GM19438 (cell line): ENCODE data around the gene DDIT3.

Experiments used
- ATAC-seq: cut with Tn5 transposase; IDR thresholded peaks from one replicate; pipeline ENCODE4 v1.9.1; 2021; ENCODE audit warnings: low read depth; ENCODE audit not compliant: unreplicated experiment

The DDIT3 gene

DNA sequence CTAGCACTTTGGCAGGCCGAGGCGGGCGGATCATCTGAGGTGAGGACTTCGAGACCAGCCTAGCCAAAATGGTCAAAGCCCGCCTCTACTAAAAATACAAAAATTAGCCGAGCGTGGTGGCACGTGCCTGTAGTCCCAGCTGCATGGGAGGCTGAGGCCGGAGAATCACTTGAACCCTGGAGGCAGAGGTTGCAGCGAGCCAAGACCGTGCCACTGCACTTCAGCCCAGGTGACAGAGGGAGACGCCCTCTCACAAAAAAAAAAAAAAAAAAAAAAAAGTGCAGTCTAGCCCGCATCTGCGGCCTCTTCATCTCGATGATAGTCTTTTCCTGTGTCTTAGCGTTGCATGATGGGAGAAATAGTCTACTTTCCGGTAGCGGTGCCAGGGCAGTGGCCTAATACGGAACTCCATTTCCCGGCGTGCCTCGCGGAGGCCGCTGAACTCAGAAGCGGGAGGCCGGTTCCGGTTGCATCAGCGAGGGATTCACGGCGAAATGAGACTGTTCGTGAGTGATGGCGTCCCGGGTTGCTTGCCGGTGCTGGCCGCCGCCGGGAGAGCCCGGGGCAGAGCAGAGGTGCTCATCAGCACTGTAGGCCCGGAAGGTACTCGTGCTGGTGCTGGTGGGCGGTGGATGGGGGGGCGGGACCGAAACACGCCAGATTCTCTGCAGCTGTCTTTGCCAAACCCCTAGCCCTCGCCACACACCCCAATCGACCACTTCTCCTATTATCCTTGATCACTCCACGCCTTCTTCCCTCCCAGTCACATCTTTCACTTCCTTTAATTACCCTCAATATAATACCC, 32.5 kb downstream of the DDIT3 start, which contains the start of gene MARS1:
MARS1 (plus strand) TSS at position 472 of the 805 bp plus-strand sequence; CDS start at position 495, 23 bp downstream.
- peak; percentile 97 for ATAC-seq

DNA sequence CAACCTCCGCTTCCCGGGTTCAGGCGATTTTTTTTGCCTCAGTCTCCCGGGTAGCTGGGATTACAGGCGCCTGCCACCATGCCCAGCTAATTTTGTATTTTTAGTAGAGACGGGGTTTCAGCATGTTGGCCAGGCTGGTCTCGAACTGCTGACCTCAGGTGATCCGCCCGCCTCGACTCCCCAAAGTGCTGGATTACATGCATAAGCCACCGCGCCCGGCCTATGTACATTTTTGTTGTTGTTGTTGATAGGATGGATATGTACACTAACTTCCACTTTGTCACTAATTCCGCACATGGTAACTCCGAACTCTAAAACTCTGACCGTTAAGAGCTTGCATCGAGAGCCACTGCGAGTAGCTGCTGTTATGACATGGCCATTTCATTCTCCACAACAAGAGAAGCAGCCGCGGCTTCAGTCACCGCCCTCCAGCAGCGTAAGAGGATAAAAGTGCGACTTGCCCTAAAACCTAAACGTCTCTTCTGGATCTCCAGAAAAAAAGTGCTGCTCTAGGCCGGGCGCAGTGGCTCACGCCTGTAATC, 33.2 kb downstream of the DDIT3 start:
- ATAC-seq = no peak

- no peak for ATAC-seq
These were observed 34.6 kb downstream of the DDIT3 start for GRCh38 chr12:57485695-57486094.

GRCh38 chr12:57483466-57483865, 36.8 kb downstream of the DDIT3 start:
- no peak for ATAC-seq

DNA sequence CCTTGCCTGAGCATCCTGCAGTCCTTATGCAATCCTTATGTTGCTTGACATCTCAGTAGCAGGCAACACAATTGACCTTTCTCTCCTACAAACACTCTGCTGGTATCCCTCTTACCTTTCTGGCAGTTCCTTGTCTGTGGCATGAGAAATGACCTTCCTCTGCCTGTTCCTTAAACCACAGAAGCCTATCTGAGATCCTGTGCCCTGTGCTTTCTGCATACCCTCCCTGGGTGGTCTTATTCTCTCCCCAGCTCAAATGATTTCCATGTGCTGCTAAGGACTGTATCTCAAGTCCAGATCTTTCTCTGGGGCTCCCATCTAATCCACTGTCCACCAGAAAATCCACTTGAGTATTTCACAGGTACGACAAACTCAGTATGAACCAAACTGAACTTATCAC, 38.6 kb downstream of the DDIT3 start:
- ATAC-seq = no peak

- ATAC-seq = peak; percentile 43
These were observed 40.8 kb downstream of the DDIT3 start, which contains the start of gene ARHGAP9 for GRCh38 chr12:57479376-57480115. ARHGAP9 (minus strand) TSS chr12:57479866; CDS start chr12:57479406, 460 bp downstream.

GRCh38 chr12:57479043-57479375, 41.3 kb downstream of the DDIT3 start:
- no peak for ATAC-seq

- no peak for ATAC-seq
These were observed 42.3 kb downstream of the DDIT3 start for GRCh38 chr12:57477710-57478681.

GRCh38 chr12:57476993-57477709, 43.2 kb downstream of the DDIT3 start:
- no peak for ATAC-seq

DNA sequence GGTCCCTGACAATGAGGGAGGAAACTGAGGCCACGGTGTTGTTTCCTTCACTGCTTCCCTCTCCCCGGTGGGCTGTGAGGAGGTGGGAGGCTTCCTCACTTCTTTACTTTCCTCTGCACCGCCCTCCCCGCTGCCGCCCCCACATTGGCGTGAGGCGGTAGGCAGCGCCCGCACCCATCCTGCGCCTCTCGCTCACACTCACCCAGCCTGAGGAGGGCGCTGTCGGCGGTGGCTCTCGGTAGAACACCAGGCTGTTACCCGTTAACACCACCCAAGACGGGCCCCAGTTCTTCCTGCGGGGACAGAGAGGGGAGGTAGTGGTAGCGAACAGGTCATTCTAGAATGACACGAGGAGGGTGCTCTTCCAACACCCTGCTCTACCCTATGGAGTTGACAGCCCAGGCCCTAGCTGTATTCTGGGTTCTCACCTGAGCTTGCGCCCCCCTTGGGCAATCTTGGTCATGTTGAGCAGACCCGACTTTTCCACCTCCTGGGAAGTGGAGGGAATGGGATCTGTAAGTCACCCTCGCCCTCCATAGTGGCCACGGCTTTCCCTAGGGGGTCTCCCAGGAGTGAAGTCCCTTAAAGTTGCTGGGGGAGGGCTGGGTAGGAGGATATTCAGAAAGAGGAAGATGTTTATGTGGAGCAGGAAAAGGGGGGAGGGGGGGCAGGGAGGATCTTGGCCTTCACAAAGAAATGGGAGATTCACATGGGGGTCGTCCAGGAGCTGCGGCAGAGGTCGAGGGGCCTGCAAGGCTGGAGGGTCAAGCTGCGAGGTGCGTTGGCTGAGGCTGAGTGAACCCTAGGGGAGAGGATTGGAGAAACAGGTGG, 43.9 kb downstream of the DDIT3 start:
- ATAC-seq = no peak

- no peak for ATAC-seq
These were observed 44.8 kb downstream of the DDIT3 start for GRCh38 chr12:57475271-57476161.

GRCh38 chr12:57474862-57475261, 45.5 kb downstream of the DDIT3 start:
- no peak for ATAC-seq

DNA sequence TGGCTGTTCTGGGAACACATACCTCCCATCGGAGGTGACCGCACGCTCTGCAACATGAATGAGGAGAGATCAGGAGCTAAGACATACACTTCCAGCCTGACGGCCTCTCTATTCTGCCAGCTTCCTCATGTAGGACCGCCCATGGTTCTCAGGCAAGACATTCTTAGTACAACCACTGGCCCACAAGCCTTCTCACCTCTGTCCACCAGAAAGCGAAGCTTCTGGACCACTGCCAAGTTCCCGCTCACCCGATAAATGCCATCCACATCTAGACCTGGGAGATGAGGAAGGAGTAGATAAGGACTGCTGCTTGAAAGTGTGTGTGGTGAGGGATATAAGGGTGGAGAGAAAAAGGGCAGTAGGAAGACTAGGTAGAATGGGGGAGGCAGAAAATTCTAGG, 45.9 kb downstream of the DDIT3 start:
- ATAC-seq = no peak

DNA sequence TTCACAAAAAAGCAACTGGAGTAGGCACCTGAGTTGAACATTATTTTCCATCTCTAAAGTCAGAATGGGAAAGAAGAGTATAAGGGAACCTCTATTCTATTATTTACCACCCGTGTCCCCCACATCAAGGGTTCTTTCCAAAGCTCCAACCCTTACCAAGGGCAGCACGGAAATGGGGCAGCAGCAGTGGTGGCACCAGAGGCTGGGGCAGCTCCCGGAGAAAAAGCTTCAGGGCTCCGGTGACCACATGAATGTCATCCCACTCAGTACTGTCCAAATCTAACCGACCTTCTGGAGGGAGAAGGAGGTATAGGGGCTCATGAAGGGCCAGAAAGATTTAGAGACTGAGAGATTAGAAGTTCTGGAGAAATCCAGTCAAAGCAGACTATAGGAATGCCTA, 46.4 kb downstream of the DDIT3 start:
- no peak for ATAC-seq

- no peak for ATAC-seq
These were observed 46.9 kb downstream of the DDIT3 start for GRCh38 chr12:57473392-57473791.

DNA sequence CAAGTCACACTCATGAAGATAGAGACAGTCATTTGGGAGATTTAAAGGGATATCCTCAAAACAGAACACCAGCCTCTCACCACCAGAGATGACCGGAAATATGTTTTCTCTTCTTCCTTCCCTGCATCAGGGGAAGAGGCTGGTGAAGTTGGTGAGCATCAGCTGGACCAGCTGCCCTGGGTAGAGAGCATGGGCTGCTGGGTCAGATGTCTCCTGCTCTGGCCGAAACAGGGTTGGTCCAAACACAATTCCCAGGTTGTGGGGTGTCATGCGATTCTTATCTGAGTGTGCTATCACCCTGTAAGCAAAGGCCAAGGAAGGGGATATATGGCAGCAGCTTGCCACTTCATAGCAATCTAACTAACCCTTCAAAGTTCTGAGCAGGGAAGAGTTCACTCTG, 47.9 kb downstream of the DDIT3 start:
- ATAC-seq = no peak

DNA sequence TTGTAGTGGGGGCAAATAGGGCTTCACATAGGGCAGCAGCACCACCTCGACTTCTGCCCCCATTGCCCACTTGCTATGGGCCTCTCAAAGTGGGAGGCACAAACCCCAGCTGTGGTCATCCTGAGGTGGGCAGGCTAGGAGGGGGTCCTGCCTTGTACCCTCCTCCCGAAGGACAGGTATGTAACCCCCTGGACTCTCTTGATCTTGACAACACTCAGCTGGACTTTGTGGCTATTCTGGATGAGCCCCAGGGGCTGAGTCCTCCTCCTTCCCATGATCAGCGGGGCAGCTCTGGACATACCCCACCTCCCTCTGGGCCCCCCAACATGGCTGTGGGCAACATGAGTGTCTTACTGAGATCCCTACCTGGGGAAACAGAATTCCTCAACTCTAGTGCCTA, 48.7 kb downstream of the DDIT3 start:
- no peak for ATAC-seq
